PFSK-1 (cell line): ENCODE measurements around the gene FABP3.

Experiments
- FOXP2 ChIP-seq: optimal IDR thresholded peaks from 2 replicates; pipeline ENCODE3; 2011; ENCODE audit warnings: borderline replicate concordance, control low read depth, inconsistent platforms; ENCODE audit not compliant: insufficient read depth; ENCODE audit errors: extremely low read length, extremely low read depth
- POLR2AphosphoS5 ChIP-seq: IDR thresholded peaks from 2 replicates; pipeline ENCODE4 v1.6.1; 2012; ENCODE audit warnings: low read depth, mild to moderate bottlenecking, control low read depth, low read length, moderate library complexity
- SIN3A ChIP-seq: IDR thresholded peaks from 2 replicates; pipeline ENCODE4 v1.6.1; 2012; ENCODE audit warnings: mild to moderate bottlenecking, low read length, moderate library complexity, borderline replicate concordance; ENCODE audit not compliant: insufficient read depth
- TAF1 ChIP-seq: IDR thresholded peaks from 2 replicates; pipeline ENCODE4 v1.6.1; 2012; ENCODE audit warnings: low read length, control low read depth, borderline replicate concordance; ENCODE audit not compliant: insufficient read depth
- TF ChIP-seq, protein P1 (sequence below), 2 experiments: IDR thresholded peaks; 2 replicates each; pipeline versions ENCODE4 v1.6.1 to v1.8.0; 2011 to 2012; ENCODE audit warnings: low read depth in 2 of 2, low read length in 2 of 2, control low read depth in 1 of 2, inconsistent platforms in 1 of 2, mild to moderate bottlenecking in 1 of 2, moderate library complexity in 1 of 2; ENCODE audit not compliant: insufficient read depth in 1 of 2

Gene FABP3

DNA sequence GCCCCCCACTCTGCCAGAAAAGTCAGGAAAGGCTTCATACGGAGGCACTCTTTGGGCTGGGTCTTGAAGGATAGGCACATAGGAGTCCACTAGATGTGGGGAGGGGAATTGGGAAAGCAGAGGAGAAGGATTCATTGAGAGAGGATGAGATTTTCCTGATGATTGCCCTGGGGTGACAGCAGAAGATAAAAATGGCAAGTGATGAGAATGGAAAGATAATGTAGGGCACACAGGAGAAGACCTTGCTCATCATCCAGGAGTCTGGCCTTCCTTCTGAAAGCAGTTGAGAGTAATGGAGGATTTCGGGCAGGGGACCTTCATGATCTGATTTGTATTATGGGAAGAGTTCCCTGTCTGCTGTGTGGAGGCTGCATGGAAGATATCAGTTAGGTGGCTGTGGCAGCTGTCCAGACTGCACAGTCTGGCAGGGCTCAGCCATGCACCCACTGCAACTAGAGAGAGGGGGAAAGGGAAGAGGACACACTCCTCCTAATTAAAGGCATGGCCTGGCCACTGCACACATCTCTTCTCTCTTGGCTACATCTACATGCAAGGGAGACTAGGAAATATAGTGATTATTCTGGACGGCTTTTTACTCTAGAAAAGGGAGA is 9.6 kb upstream of the FABP3 start:
- TF ChIP-seq POLR2AphosphoS5 (no peak), TAF1 (no peak), FOXP2 (no peak), SIN3A (no peak)
- TF ChIP-seq, protein P1, sequence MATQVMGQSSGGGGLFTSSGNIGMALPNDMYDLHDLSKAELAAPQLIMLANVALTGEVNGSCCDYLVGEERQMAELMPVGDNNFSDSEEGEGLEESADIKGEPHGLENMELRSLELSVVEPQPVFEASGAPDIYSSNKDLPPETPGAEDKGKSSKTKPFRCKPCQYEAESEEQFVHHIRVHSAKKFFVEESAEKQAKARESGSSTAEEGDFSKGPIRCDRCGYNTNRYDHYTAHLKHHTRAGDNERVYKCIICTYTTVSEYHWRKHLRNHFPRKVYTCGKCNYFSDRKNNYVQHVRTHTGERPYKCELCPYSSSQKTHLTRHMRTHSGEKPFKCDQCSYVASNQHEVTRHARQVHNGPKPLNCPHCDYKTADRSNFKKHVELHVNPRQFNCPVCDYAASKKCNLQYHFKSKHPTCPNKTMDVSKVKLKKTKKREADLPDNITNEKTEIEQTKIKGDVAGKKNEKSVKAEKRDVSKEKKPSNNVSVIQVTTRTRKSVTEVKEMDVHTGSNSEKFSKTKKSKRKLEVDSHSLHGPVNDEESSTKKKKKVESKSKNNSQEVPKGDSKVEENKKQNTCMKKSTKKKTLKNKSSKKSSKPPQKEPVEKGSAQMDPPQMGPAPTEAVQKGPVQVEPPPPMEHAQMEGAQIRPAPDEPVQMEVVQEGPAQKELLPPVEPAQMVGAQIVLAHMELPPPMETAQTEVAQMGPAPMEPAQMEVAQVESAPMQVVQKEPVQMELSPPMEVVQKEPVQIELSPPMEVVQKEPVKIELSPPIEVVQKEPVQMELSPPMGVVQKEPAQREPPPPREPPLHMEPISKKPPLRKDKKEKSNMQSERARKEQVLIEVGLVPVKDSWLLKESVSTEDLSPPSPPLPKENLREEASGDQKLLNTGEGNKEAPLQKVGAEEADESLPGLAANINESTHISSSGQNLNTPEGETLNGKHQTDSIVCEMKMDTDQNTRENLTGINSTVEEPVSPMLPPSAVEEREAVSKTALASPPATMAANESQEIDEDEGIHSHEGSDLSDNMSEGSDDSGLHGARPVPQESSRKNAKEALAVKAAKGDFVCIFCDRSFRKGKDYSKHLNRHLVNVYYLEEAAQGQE (IDR thresholded peaks at IDR 0.05; ENCODE audit: insufficient read depth in 1 of 2, low read depth in 2 of 2, low read length in 2 of 2): no peak

DNA sequence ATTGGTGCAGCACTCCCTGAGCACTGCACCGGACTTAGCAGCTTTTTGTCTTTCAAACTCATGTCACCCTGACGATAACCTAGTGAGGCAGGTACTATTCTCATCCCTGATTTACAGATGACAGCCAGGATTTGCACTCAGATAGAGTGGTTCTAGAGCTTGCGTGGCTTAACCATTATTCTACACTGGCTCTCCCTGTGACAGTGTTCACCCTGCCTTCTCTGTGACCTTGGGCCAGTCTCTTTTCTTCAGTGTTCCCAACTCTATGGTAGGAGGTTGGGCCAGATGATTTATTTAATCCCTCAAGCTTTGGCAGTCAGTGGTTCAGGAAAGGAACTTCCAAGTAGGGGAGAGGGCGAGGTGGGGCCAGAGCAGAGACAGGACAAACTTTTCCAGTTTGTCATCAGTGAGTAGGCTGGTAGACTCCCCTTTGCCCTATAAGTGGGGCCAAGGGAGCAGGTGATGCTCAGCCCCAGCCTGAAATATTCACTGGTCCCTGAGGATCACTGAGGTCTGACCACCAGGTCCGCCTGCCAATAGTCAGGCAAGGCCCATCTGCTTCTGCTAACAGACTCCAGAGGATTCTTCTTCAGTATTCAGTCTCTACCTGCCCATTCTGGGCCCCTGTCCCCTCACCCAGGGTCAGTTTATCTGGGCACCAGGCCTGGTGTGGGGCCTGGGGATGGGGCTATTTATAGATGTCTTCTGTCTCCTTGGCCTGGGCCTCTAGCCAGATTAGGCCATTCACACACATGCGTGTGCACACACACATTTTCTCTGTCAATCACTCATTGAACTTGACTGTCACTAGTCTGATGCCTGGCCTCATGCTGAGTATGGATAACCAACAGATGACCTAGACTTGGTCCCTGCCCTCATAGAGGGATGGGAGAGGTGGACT is 8.8 kb upstream of the FABP3 start:
- no peak for TF ChIP-seq SIN3A
- TF ChIP-seq, protein P1 (IDR thresholded peaks at IDR 0.05; ENCODE audit: insufficient read depth in 1 of 2, low read depth in 2 of 2, low read length in 2 of 2): no peak
- TF ChIP-seq POLR2AphosphoS5: no peak
- no peak for TF ChIP-seq FOXP2
- TF ChIP-seq TAF1: no peak

DNA sequence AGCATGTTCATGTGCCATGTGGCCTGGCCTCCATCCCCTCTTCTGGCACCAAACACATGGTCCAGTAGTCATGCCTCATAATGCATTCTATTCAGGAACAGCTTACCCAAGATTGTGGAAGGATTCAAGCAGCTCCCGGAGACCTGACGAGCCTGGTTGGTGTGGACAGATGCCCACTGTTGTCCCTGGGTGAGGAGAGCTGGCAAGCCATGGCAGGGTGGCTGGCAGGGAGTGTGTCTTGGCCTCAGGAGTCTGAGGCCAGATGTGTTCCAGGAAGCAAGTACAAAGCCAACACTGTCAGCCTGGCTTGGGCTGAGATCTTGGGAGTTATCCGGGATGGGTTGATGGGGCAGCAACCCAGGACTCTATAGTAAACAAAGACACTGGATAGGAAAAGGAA is 7.3 kb upstream of the FABP3 start:
- TF ChIP-seq POLR2AphosphoS5 (no peak), SIN3A (no peak), FOXP2 (no peak), TAF1 (no peak)
- TF ChIP-seq, protein P1 (IDR thresholded peaks at IDR 0.05; ENCODE audit: insufficient read depth in 1 of 2, low read depth in 2 of 2, low read length in 2 of 2): no peak

DNA sequence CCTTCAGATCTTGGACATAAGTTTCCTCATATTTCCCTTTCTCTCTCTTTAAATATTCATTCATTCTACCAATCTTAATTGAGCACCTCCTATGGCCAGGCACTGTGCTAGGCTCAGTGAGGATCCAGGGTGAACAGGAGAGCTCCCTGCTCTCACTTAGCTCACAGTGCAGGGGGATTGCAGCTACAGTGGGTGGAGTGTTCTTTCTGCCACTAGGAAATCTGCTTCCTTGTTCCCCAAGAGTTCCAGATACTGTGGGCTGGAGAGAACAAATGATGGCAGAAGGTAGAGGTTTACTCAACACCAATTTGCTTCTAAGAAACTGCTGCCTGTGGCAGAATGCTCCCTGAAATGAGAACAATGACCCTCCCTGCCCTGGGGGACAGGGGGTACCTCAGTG is 5.1 kb upstream of the FABP3 start:
- TF ChIP-seq POLR2AphosphoS5: no peak

DNA sequence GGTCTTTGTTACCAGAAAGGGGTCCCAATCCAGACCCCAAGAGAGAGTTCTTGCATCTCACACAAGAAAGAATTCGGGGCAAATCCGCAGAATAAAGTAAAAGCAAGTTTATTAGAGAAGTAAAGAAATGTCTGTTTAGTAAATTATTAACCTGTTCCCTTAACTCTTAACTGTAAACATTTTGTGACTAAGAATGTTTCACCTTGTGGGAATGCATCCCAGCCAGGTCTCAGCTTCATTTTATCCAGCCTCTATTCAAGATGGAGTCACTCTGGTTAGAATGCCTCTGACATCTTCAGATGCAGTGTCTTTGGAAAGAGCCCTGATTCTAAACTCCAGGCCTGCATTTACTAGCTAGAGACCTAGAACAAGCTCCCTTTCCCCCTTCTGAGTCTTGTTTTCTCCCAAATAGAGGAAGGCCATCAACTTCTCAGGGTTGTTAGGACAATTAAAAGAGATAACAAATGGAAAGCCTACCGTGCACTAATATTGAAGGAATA is 4.5 kb upstream of the FABP3 start:
- TF ChIP-seq FOXP2: no peak
- TF ChIP-seq, protein P1 (IDR thresholded peaks at IDR 0.05; ENCODE audit: insufficient read depth in 1 of 2, low read depth in 2 of 2, low read length in 2 of 2): no peak
- no peak for TF ChIP-seq TAF1
- no peak for TF ChIP-seq POLR2AphosphoS5
- no peak for TF ChIP-seq SIN3A
